HG02610 (cell line): ENCODE measurements around the gene NUP210L.
"Not testable (repeated sequence)": the region's sequence is repeated elsewhere in the genome, so short reads cannot be mapped to it uniquely, and the experiment has no call there.

ENCODE experiments used
- ATAC-seq: cut with Tn5 transposase; IDR thresholded peaks from one replicate; pipeline ENCODE4 v1.9.1; 2021; ENCODE audit warnings: mild to moderate bottlenecking, moderate library complexity; ENCODE audit not compliant: unreplicated experiment

Gene NUP210L

DNA sequence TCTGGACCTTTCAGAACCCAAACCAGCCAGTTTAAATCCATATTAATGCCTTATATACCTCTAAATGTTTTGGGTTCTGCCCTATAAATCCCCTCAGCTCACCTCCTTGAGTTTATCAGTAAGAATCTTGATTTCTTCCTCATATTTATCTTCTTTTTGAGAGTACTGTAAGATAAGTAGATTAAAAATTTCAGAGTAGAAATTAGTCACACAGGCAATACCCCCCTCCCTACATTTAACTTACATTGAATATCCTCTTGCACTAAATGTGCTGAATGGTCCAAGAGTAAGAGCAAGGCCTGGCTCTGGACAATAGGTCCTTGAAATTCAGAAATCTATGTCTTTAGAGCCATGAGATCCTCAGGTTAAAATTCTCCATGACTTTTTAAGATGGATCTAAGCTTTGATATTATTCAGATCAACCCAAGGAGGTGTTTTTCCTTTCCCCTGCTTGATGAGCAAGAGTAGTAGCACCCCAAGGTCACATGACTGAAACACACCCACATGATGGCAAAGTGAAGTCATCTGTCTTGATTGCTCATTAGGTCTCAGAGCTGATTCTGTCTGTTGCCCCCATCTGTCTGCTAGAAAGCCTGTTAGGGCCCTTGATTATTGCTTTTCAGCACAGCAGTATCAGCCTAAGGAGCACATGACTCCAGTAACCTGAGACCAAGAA is 15.8 kb upstream of the NUP210L start:
- ATAC-seq: no peak

DNA sequence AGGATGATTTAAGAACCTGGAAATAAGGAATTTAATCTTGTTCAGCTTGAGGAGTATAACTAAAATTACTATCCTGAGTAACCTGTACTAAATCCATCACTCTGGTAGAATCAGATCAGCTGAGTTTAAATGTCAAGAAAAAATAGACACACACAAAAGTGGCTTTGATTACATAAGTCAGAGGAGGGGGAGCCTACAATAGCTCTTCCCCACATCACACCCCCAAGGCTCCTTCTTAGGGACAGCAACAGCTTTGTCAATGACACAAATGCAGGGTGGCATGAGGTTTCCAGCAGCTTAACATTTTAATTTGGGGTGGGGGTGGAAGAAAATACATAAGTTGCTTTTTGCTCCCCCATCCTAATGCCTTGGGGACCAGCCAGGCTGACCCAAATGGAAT is 12.6 kb upstream of the NUP210L start:
- no peak for ATAC-seq

DNA sequence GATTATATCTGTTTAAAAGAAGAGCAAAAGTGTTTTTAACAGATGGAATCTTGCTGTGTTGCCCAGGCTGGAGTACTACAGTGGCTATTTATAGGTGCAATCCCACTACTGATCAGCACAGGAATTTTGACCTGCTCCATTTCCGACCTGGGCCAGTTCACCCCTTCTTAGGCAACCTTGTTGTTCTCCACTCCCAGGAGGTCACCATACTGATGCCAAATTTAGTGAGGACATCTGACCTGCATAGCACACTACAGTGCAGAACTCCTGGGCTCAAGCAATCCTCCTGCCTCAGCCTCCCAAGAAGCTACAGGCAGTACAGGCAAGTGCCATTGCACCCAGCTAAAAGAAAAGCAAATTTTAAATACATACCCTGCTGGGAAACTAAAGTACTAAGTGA is 11.3 kb upstream of the NUP210L start:
- ATAC-seq: no peak

DNA sequence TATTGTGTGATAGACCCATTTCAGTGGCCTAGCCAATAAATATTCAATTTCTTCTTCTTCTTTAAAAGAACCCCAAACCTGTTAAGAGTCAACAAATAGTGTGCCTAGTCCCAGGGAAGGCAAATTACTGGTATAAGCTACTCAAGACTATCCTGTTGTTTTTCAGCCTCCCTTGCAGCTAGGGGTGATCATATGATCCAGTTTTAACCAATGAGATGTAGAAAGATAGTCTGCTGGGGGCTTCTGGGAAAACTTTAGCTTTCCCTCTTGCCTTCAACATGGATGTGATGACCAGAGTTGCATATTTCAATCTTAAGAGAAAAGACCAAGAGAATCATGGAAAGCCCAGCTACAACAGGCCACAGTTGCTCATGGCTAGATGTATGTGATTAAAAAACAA is 4.7 kb upstream of the NUP210L start:
- no peak for ATAC-seq

DNA sequence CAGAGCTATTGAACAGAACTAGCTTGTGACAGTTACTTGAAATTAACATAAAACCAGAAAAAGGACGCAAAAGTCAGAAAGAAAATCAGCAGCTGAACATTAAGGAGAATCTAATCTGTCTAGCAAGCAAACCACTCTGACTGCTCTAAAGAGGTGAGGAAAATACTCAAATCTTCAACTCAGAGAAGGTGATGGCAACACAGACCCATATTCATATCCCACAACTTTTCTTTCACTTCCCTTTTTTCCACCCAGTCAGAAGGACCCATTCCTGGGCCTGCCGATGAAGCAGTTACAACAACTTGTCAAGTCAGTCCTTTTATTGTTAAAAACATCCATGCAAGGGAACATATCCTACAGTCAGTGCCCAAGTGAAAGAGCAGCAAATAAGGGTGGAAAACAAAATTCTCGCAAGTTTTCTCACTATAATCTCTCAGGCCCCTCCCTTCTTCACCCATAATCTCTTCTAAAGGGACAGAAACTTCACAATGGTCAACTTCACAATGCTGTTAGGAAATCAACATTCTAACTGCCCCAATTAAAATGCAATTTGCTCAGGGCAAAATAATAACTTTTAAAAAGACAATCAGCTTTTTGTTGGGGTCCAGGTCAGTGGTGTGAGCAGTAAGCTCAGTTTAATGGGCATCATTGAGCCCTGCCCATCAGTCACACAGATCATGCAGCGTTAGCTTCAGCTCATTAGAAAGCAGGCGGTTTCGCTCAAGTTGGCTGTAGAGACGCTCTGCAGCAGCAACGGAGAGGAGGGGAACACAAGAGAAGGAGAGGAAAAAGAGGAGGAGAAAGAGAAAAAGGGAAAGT is 3.6 kb upstream of the NUP210L start:
- ATAC-seq: peak; percentile 39

DNA sequence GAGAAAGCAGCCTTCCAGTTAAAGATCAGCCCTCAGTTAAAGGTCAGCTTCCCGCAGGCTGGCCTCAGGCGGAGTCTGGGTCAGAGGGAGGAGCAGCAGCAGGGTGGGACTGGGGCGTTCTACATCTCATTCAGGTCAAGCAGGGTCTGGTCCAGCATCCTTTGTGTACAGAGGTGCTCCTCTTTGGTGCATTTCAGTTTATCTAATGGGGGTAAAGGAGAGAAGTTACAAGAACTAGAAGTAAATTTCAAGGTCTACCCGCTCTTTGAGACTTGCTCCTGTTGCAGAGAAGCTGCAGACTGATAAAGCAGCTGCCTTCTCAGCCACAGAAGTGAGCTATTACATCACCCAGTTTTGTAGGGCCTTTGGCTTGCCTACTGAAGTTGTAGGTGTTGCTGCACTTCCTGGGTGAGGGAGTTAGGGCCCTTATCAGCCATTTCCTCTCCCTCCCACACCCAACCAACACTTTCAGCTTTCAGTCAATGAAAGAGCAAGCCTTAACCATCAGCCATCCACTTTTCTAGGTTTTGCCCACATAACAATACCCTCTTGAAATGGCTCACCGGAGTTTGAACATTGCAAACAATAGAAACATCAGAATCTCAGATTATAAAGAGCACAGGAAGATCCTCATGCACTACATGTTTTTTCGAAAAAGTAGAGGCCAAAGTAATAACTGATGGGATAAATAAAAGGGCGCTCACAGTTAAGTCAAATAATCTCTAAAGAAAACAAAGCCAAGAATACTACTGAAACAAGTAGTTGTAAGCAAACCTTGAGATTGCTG is 2.8 kb upstream of the NUP210L start:
- peak; percentile 79 for ATAC-seq

DNA sequence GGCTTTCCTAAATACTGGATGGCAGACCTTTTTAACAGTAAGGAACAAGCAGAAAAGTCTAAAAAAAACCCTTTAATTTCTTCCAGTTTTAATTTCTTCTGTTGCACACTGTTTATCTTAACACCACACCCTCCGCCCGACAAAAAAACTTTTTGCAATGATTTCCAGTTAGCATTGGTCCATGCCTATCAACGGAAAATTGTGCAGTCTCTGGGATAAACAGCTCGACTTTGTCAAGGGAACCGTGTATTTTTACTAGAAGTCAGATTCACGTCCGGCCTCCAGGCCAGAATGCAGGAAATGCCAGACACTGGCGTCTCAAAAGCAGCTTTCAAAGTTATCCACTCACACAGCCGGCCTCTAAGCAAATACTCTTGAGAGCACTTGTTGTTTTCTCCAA is 378 bp upstream of the NUP210L start:
- no peak for ATAC-seq

DNA sequence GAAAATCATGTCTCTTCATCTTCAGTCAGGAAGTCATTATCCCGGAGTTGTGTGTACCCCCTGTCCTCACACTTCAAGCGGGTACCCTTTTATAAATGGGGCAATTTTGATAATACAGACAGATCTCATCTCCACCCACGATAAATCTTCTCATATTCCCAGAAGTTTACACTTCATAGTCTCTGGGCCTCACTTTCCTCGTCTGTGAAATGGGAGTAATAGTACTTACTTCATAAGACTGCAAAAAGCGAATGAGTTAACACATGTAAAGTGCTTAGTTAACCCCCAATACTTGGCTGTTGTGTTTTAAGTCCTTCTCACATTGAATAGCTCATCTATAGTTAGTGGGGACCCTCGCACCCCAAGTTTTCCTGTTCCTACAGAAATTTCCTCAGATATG is 820 bp downstream of the NUP210L start:
- ATAC-seq: no peak

DNA sequence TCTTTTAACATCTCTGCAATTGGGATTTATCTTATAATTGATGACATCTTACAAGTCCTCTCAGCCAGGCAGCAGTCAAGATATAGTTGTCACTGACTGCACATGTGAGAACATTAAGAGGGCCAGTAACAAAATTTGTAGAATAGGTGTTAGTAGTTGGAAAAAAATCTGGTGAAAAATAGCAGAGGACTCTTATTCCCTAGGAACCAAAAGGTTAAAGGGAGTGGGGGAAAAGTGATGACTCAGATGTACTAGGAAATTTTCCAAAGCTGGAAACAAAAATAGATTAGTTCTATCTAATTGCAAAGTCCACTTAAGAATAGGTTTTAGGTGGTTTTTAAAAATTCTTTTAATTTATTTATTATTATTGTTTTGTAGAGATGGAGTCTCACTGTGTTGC is 3.6 kb downstream of the NUP210L start:
- ATAC-seq: no peak

DNA sequence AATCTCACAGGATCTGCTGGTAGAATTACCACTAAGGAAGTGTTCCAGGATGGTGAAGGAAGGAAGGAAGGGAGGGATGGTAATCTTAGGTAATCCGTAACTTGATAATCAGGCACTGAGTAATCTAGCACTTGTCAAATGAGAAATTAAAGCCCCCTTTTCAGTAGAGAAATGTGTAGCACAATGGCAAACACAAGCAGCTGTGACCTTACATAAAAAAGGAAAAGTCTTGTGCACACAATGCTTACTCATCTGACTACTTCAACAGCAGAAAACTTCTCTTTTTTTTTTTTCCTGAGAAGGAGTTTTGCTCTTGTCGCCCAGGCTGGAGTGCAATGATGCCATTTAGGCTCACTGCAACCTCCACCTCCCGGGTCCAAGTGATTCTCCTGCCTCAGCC is 6.1 kb downstream of the NUP210L start:
- ATAC-seq: peak; percentile 65

DNA sequence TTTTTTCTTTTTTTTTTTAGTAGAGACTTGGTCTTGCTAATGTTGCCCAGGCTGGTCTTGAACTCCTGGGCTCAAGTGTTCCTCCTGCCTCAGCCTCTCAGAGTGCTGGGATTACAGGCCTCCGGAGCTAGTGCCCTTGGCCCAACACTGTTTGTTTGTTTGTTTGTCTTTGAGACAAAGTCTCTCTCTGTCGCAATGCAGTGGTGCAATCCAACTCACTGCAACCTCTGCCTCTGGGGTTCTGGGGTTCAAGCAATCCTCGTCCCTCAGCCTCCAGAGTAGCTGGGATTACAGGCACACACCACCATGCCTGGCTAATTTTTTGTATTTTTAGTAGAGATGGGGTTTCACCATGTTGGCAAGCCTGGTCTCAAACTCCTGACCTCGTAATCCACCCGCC is 7.4 kb downstream of the NUP210L start:
- ATAC-seq: not testable (repeated sequence)

DNA sequence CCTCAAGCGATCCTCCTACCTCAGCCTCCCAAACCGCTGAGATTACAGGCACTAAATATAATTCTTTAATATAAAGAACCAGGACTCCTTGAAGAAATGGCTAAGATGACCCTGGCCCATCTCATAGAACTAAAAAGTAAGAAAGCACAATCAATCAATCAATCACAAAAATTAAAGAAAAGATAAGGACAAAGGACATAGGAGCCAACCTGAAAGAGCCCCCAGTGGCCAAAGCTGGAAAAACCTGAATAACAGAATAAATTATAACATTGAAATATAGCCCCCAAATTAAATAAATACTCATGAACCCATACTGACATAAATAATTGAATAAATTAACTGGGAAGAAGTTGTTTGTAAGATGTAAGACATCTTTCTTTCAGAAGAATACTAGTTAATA is 8.9 kb downstream of the NUP210L start:
- no peak for ATAC-seq

DNA sequence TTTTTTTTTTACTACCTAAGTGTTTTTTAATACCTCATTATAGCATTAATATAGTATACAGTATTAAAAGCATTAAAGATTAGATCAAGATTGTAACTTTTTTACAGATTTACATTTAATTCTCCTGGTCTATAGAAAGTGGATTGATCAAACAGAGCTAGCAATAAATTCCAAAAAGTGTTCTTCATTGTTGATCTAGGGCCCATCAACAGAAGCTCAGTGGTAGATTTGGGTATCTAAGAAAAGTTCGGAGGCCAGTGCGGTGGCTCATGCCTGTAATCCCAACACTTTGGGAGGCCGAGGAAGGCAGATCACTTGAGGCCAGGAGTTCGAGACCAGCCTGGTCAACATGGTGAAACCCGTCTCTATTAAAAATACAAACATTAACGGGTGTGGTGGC is 12.5 kb downstream of the NUP210L start:
- no peak for ATAC-seq

DNA sequence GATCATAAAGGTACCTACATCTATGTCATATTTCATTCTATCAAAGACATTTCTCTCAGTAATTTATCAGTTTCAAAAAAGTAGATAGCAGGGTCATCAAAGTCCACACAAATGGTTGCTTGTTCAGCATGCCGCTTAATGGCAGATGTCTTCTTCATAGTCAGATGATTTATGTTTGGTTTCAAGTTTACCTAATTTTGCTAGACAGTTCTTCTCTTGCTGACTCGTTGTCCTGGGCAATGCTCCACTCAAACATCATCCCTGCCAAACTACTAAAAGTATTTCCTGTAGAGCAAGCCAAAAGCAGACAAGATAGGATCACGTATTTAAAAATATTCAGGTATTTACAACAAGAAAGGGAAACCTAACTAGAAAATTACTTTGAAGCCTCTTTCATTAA is 13.6 kb downstream of the NUP210L start:
- no peak for ATAC-seq

DNA sequence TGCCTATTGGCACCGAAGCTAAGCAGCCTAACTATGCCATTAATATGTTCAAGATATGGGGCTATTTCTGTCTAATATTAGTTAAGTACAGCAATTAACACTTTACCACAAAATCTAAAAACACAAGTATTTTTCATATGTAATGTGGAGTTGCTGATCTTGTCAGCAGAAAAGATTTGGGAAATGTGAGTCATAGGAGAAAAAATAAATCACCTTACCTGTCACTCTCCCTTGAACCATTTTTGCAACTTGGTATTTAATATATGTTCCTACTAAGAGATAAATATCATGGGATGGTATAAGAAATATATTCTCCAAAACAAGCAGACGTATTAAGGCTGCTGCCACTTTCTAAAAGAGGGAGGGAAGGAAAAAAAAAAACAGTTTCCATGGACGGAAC is 17.0 kb downstream of the NUP210L start:
- ATAC-seq: no peak

DNA sequence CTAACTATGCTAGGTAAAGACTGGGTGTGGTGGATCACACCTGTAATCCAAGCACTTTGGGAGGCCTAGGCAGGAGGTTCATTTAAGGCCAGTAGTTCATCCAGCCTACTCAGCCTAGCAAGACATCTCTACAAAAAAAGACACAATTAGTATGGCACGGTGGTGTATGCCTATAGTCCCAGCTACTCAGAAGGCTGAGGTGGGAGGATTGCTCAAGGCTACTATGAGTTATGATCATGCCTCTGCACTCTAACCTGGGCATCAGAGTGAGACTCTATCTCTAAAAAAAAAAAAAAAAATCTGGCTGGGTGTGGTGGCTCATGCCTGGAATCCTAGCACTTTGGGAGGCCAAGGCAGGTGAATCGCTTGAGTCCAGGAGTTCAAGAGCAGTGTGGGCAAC is 21.6 kb downstream of the NUP210L start:
- no peak for ATAC-seq

DNA sequence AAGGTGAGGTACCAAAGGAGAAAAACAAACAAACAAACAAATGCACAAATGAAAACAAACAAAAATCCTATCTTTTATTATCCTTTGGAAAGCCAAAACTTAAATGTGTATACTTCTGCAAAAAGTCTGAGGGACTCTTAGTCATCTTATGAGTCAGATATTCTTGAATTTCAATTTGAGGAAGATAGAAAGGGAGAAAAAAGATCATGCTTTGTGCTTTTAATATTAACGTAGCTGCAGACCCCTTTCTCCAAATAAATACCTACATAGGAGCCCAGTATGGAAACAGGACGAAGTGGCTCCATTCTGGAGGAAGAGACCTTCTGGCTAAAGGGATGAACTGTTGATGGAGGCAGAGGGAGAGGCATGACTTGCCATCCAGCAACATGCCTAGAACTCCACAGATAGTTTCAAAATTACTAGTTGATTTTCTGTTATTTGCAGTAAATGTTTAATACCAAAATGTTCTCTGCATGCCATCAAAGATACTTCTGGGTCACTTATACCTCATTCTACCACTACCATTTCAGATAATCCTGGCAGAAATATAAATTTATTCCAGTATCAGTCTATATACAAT is 25.4 kb downstream of the NUP210L start:
- ATAC-seq: no peak

DNA sequence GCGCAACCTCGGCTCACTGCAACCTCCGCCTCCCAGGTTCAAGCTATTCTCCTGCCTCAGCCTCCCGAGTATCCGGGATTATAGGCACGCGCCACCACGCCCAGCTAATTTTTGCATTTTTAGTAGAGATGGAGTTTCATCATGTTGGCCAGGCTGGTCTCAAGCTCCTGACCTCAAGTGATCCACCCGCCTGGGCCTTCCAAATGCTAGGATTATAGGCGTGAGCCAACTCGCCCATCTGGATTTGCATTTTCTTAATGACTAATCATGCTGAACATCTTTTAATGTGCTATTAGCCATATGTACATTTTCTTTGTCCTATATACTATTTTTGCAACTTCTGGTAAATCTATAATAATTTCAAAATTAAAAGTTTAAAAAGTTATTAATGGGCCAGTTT is 31.7 kb downstream of the NUP210L start:
- not testable (repeated sequence) for ATAC-seq

DNA sequence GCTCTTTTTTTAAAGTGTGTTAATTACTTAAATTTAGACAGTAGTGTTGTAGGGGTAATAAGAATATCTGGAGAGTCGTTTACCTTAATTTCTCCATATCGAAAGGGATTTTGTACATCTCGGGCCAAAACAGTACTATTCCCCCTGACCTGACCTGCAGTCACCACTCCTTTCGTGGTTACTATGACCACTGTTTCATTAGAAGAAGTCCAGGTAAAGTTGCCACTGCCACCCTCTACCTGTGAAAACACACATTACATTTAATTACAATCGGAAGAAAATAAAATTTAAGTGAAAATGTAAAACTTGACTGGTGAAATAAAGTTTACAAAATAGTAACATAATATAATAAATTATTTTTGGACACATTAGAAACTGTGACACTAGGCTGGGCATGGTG is 37.2 kb downstream of the NUP210L start:
- no peak for ATAC-seq

DNA sequence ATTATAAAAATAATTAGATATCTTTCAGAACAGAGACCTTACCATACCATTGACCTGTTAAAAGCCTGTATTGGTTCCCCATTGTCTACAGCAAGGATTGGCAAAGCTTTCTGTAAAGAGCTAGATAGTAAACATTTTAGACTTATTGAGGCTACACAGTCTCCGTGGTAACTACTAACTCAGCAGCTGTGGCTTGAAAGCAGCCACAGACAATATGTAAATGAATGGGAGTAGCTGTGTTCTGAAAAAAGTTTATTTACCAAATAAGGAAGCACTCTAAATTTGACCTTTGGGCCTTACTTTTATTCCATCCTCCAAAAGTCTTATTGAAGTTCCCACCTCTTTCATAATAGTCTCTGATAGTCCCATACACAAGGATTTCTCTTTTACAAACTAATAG is 39.7 kb downstream of the NUP210L start:
- no peak for ATAC-seq

DNA sequence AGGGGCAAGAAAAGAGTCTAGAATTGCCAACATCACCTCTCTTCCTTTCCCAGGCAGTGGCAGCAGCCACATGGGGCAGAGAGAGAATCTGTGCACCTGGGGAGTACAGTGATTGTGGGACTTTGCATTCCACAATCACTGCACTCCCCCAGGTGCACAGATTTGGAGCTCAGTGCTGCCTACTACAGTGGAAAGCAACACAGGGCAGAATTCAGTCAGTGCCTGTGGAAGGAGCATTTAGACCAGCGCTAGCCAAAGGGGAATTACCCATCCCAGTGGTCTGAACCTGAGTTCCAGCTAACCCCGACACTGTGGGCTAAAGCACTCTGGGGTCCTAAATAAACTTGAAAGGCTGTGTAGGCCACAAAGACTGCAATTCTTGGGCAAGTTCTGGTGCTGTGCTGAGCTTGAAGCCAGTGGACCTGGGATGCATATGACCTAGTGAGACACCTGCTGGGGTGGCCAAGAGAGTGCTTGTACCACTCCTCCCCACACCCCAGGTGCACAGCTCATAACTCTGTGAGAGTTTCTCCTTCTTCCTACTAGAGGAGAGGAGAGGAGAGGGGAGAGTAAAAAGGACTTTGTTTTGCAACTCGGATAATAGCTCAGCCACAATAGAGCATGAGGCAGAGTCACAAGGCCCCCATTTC is 50.3 kb downstream of the NUP210L start:
- no peak for ATAC-seq
